B cell (primary cell): ENCODE results near the gene MST1. TPM values are rescaled to one million over a fixed set of nuclear protein-coding genes. Genes with fewer than 3 reads are reported as not detected.
"Not testable (repeated sequence)": the region's sequence is repeated elsewhere in the genome, so short reads cannot be mapped to it uniquely, and the experiment has no call there.

Source experiments
- ATAC-seq: fragments of 200-7000 bp; cut with Tn5 transposase; one replicate; pipeline ENCODE4 v1.10.0; 2021; ENCODE audit warnings: low read depth, mild to moderate bottlenecking, moderate number of reproducible peaks, moderate library complexity
- CTCF ChIA-PET: fragments of 350-600 bp; sonication (Branson Sonifier 250); formaldehyde crosslinking; loops from one replicate; lab custom pipeline; 2021; ENCODE audit warnings: antibody characterized with exemption, inconsistent platforms; lab: Charles Lee
- POLR2A ChIA-PET: fragments of 350-600 bp; sonication (Branson Sonifier 250); formaldehyde crosslinking; loops from one replicate; lab custom pipeline; 2021; ENCODE audit warnings: antibody characterized with exemption; lab: Charles Lee
- DNase-seq: peaks from one replicate; pipeline ENCODE4 v3.0.0; 2013
- H2AFZ ChIP-seq: 2 replicates; pipeline ENCODE4 v1.6.1; 2012; ENCODE audit warnings: mild to moderate bottlenecking, low read depth, low read length; ENCODE audit not compliant: insufficient read depth, poor library complexity, severe bottlenecking
- H3K27ac ChIP-seq, 2 donors: 1 replicate in 1 of 2; 2 replicates in 1 of 2; pipeline ENCODE4 v1.5.1; 2012 to 2013; ENCODE audit warnings: low read length in 2 of 2, mild to moderate bottlenecking in 2 of 2, moderate library complexity in 1 of 2
- H3K27me3 ChIP-seq, 4 experiments: fragments of 200-600 bp in 1 of 4; sonication (generic) in 1 of 4; replicated peaks in 1 of 4; 1 replicate in 2 of 4; 2 replicates in 2 of 4; pipeline versions ENCODE4 v1.6.1 to v1.7.0; 2013 to 2016; ENCODE audit warnings: low read length in 3 of 4, mild to moderate bottlenecking in 2 of 4, mixed read lengths in 1 of 4, moderate library complexity in 1 of 4; ENCODE audit not compliant: insufficient read depth in 4 of 4, control insufficient read depth in 3 of 4; ENCODE audit errors: control extremely low read depth in 1 of 4
- H3K36me3 ChIP-seq, 2 experiments: replicated peaks in 1 of 2; 1 replicate in 1 of 2; 2 replicates in 1 of 2; pipeline versions ENCODE4 v1.6.1 to v1.7.1; 2013; ENCODE audit warnings: low read length in 1 of 2; ENCODE audit not compliant: insufficient read depth in 2 of 2, control insufficient read depth in 1 of 2; ENCODE audit errors: control extremely low read depth in 1 of 2, extremely low read depth in 1 of 2
- H3K4me1 ChIP-seq, 2 donors: fragments of 200-600 bp in 1 of 2; sonication (generic) in 1 of 2; 1 replicate in 1 of 2; 2 replicates in 1 of 2; pipeline versions ENCODE4 v1.5.1 to v1.6.1; 2013 to 2017; ENCODE audit warnings: low read length in 2 of 2; ENCODE audit not compliant: control insufficient read depth in 2 of 2, insufficient read depth in 2 of 2
- H3K4me2 ChIP-seq: replicated peaks from 2 replicates; pipeline ENCODE3; 2012; ENCODE audit warnings: mild to moderate bottlenecking, low read depth, low read length; ENCODE audit not compliant: poor library complexity, severe bottlenecking
- H3K4me3 ChIP-seq, 5 experiments: fragments of 200-600 bp in 1 of 5; sonication (generic) in 1 of 5; 1 replicate in 3 of 5; 2 replicates in 2 of 5; pipeline versions ENCODE4 v1.5.1 to v1.7.0; 2011 to 2016; ENCODE audit warnings: low read length in 4 of 5, mild to moderate bottlenecking in 4 of 5, low read depth in 2 of 5, control low read depth in 1 of 5, moderate library complexity in 1 of 5; ENCODE audit not compliant: insufficient read depth in 1 of 5; ENCODE audit errors: control extremely low read depth in 1 of 5, extremely low read depth in 1 of 5
- H3K79me2 ChIP-seq: fragments of 200-600 bp; sonication (generic); one replicate; pipeline ENCODE4 v1.6.0; 2016; ENCODE audit warnings: low read length; ENCODE audit not compliant: control insufficient read depth, insufficient read depth
- H3K9ac ChIP-seq: fragments of 200-600 bp; sonication (generic); 2 replicates; pipeline ENCODE4 v1.6.1; 2017; ENCODE audit warnings: mild to moderate bottlenecking, low read length, moderate library complexity
- H3K9me3 ChIP-seq, 3 donors: one replicate each; pipeline versions ENCODE4 v1.6.1 to v1.7.1; 2013; ENCODE audit warnings: low read length in 2 of 3; ENCODE audit not compliant: control insufficient read depth in 2 of 3, insufficient read depth in 1 of 3; ENCODE audit errors: control extremely low read depth in 1 of 3
- H4K20me1 ChIP-seq: 2 replicates; pipeline ENCODE4 v1.6.0; 2012; ENCODE audit warnings: mild to moderate bottlenecking, low read length; ENCODE audit not compliant: insufficient read depth, control insufficient read depth, poor library complexity, severe bottlenecking
- H3K27ac Mint-ChIP-seq: one replicate; pipeline ENCODE4 v1.8.0; 2021; ENCODE audit warnings: mixed read lengths
- H3K27me3 Mint-ChIP-seq: one replicate; pipeline ENCODE4 v1.8.0; 2021; ENCODE audit warnings: mixed read lengths
- H3K4me1 Mint-ChIP-seq: one replicate; pipeline ENCODE4 v1.8.0; 2021; ENCODE audit warnings: mixed read lengths
- H3K4me3 Mint-ChIP-seq: one replicate; pipeline ENCODE4 v1.8.0; 2021; ENCODE audit warnings: mixed read lengths
- H3K9me3 Mint-ChIP-seq: one replicate; pipeline ENCODE4 v1.8.0; 2022; ENCODE audit warnings: mixed read lengths; ENCODE audit not compliant: insufficient read depth
- WGBS: methylation state at CpG from one replicate; pipeline ENCODE4 v1.1.5; 2013; ENCODE audit warnings: missing lambda C conversion rate; ENCODE audit not compliant: insufficient coverage; 5-methylcytosine and 5-hydroxymethylcytosine counted together
- intact Hi-C: fragments of 100-400 bp; cut with micrococcal nuclease; formaldehyde crosslinking; loops from one replicate; pipeline ENCODE4 v1.10.0; 2022
- polyA plus RNA-seq: library from polyadenylated mRNA; depleted of rRNA; stranded (reverse); fragments of >200 nt; gene quantifications from 2 replicates; pipeline ENCODE4 v1.2.3, GENCODE V29; 2012
- total RNA-seq, 2 donors: library from RNA; stranded (reverse); fragments of 120-200 nt in 1 of 2; gene quantifications; 1 replicate in 1 of 2; 2 replicates in 1 of 2; pipeline versions ENCODE4 v1.2.3 to v1.2.4, GENCODE V29; 2013 to 2022

The MST1 gene
- total and polyA plus RNA-seq, 2 donors (not counting 1 experiment from before 2014, with no cell fraction given): 14.5 to 26.4 TPM

DNA sequence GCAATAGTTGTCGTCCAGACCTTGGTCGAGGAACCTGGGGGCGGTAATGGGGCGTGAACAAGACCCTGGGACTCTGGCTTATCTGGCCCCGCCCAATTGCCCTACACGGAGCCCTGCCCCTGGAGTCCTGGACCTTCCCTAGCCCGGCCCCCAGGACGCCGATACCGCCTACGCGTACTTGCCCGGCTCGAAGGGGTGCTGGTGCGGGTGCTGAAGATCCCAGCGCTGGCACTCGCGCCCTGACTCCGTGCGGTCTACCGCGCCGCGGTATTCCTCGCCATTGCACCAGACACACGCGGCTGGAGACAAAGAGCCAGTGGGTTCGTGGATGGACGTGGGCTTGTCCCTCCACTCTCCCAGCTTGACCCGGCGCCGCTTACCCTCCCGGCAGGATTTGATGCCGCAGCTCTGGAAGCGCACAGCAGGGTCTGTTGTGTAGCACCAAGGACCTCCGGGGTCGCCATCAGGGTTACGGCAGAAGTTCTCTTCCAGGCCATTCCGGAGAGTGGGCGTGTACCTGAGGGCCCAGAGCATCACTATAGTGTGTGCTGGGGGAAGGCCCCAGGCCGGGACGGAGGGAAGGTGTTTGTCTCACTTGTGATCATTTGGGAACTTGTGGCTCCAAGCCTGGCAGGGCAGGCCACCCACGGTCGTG lies 2.4 kb downstream of the MST1 start:
- H3K4me2 ChIP-seq, H3K27ac ChIP-seq, H3K27me3 Mint-ChIP-seq, H4K20me1 ChIP-seq, H3K9me3 ChIP-seq, POLR2A ChIA-PET, H3K27ac Mint-ChIP-seq, H3K9me3 Mint-ChIP-seq, DNase-seq, CTCF ChIA-PET, intact Hi-C loops: not testable (repeated sequence)
- H3K79me2 ChIP-seq: peaks cover 21% of the 10 kb centered on the region
- H3K4me1 Mint-ChIP-seq: peaks cover 37% of the 10 kb centered on the region
- WGBS: 19% methylated on average over 42 of the region's 44 CpGs
- H3K27me3 ChIP-seq: peaks cover 0 to 13% (median 0%) of the 10 kb centered on the region in 4 experiments
- peak overlapping the region; percentile 64 for H2AFZ ChIP-seq
- ATAC-seq: peak; percentile 25
- H3K36me3 ChIP-seq: peaks cover 0 to 16% of the 10 kb centered on the region in 2 experiments
- H3K9ac ChIP-seq: peak overlapping the region; percentile 55
- H3K4me3 Mint-ChIP-seq: peak overlapping the region; percentile 97
- peaks cover 16 to 38% of the 10 kb centered on the region in 2 donors for H3K4me1 ChIP-seq
- peak overlapping the region in 4 of 5 experiments; percentile 28 to 57 (median 40) for H3K4me3 ChIP-seq

DNA sequence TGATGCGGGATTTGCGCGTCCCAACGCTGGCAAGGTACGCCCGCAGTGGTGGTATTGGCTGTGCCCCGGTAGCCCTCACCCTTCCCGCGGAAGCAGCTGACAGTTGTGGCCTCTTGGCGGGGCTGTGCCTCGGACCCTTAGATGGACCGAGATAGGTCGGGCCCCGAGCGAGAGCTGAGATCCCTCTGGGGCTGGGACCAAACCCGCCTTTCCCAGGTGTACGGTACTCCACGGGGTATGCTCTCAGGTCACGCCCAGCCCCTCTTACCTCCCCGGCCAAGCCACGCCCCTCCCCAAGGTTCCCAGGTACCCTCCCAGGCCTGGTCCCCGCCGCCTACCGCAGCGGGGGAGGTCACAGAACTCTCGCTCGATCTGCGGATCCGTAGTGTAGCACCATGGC lies 2.9 kb downstream of the MST1 start:
- H3K27me3 Mint-ChIP-seq, CTCF ChIA-PET, intact Hi-C loops, H3K27ac ChIP-seq, H3K4me2 ChIP-seq, H3K9me3 ChIP-seq, H4K20me1 ChIP-seq, POLR2A ChIA-PET, H3K9me3 Mint-ChIP-seq: not testable (repeated sequence)
- WGBS: 4% methylated on average over 20 of the region's 29 CpGs
- ATAC-seq: peak; percentile 18
- Histone ChIP-seq H3K4me3 (peak overlapping the region in 4 of 5 experiments; percentile 28 to 57 (median 40)), H3K4me1 (peaks cover 16 to 36% of the 10 kb centered on the region in 2 donors), H3K9ac (peak overlapping the region; percentile 55), H3K36me3 (peaks cover 0 to 18% of the 10 kb centered on the region in 2 experiments), H3K79me2 (peaks cover 20% of the 10 kb centered on the region), H3K27me3 (peaks cover 0 to 13% (median 0%) of the 10 kb centered on the region in 4 experiments), H2AFZ (peak overlapping the region; percentile 64)
- H3K4me1 Mint-ChIP-seq: peaks cover 36% of the 10 kb centered on the region
- peak overlapping the region; percentile 97 for H3K4me3 Mint-ChIP-seq
- peak; percentile 54 for DNase-seq
- H3K27ac Mint-ChIP-seq: peak overlapping the region; percentile 53

DNA sequence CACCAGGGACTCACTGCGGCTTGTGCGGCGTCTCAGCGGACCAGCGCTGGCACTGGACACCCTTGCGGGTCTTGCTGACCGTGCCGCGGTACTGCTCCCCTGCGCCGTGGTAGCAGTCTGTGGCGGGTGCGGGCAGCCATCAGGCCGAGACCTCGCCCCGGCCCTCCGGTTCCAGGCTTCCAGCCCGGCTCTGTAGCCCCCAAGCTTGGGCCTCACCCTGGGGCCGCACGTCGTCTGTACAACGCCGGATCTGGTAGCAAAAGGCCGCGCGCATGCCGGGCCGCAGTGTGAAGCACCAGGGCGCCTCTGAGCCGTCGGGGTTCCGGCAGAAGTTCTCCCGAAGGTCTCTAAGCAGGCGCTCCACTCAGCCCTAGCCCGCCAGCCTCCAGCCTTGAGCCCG lies 3.4 kb downstream of the MST1 start:
- intact Hi-C loops, H3K9me3 Mint-ChIP-seq, H3K9me3 ChIP-seq, H3K27ac ChIP-seq, H2AFZ ChIP-seq, ATAC-seq, POLR2A ChIA-PET, H3K9ac ChIP-seq, CTCF ChIA-PET, H3K27me3 Mint-ChIP-seq, DNase-seq, H4K20me1 ChIP-seq, H3K27ac Mint-ChIP-seq, H3K4me3 ChIP-seq: not testable (repeated sequence)
- H3K4me3 Mint-ChIP-seq: peak overlapping the region; percentile 83
- Histone ChIP-seq H3K4me2 (peak overlapping the region; percentile 15), H3K27me3 (peaks cover 0 to 13% (median 0%) of the 10 kb centered on the region in 4 experiments), H3K79me2 (peaks cover 15% of the 10 kb centered on the region), H3K36me3 (peaks cover 0 to 23% of the 10 kb centered on the region in 2 experiments), H3K4me1 (peaks cover 16 to 33% of the 10 kb centered on the region in 2 donors)
- H3K4me1 Mint-ChIP-seq: peaks cover 32% of the 10 kb centered on the region
- WGBS: 36% methylated on average over 28 of the region's 36 CpGs

DNA sequence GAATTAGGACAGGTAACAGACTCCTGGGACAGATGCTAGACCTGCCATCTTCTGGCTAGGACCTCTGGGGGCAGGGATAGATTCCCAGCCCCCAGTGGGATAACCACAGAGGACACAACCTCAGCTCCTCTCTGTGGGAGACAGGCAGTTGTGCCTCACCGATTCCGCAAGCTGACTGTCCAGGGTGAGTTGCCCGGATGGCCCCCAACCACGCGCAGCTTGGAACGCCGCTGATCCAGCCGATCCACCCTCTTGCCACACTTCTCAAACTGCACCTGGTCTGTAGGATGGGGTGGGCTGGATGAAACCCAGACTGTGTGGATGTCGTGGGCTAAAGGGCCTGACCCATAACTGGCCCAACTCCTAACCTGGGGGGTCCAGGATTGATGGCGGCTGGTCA lies 4.2 kb downstream of the MST1 start:
- H3K9me3 ChIP-seq, H4K20me1 ChIP-seq, H3K4me3 ChIP-seq, H3K27ac Mint-ChIP-seq, H2AFZ ChIP-seq, CTCF ChIA-PET, H3K4me2 ChIP-seq, intact Hi-C loops, H3K27me3 Mint-ChIP-seq, ATAC-seq, H3K9ac ChIP-seq, DNase-seq, H3K27ac ChIP-seq, H3K9me3 Mint-ChIP-seq, POLR2A ChIA-PET, H3K79me2 ChIP-seq: not testable (repeated sequence)
- peaks cover 25% of the 10 kb centered on the region for H3K4me1 Mint-ChIP-seq
- Histone ChIP-seq H3K4me1 (peaks cover 12 to 26% of the 10 kb centered on the region in 2 donors), H3K27me3 (peaks cover 0 to 13% (median 0%) of the 10 kb centered on the region in 4 experiments), H3K36me3 (peaks cover 0 to 31% of the 10 kb centered on the region in 2 experiments)
- WGBS: 100% methylated on average over 1 of the region's 10 CpGs
- H3K4me3 Mint-ChIP-seq: peak overlapping the region; percentile 60
